DMS 273 (cell line): ENCODE measurements around the gene HSPA12A.
A peak's percentile ranks its signal among the peaks of the same experiment; 100 is the strongest.

Experiments
- DNase-seq: peaks from one replicate; lab custom pipeline; 2025; ENCODE audit not compliant: unreplicated experiment; lab: John Stamatoyannopoulos, UW

Gene HSPA12A

GRCh38 chr10:116771101-116771958 lies 29.0 kb upstream of the HSPA12A start:
- DNase-seq = no peak

DNA sequence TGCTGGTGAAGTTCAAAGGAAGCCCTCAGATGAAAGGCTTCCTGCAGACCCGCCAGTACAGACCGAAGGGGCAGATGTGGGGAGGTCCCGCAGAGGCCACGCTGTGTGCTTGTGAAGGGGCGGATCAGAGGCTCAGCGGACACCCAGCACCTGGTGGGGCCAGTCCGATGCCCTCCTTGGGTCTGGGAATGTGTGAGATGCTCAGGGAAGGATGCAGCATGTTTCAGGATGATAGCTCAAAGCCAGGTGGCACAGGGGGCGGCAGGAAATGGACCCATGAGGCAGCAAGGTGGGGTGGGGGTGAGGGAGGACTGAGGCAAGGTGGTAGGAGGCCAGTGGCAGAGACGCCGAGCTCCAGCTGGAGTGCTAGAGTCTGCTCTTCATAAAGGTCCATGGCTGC lies 27.9 kb upstream of the HSPA12A start:
- DNase-seq = no peak

GRCh38 chr10:116769791-116770190 lies 27.4 kb upstream of the HSPA12A start:
- DNase-seq = no peak

- no peak for DNase-seq
Observed at GRCh38 chr10:116769368-116769767, 27.0 kb upstream of the HSPA12A start.

DNA sequence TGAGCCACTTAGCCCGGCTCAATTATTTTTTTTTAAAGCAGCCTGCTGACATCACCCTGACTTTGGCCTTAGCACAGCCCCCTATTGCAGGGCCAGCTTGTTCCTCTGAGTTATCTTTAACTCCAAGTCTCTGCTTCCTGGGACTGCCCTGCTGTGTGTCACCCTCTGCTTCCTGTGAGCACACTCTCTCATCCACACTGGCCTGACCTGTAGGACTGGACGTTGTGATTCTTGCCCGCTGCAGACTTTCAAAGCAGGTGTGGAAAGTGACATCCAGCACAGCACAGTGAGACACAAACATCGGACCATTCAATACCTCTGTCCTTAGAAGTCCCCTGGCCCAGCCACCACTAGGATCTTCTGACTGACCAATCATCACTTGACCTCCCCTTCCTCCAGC lies 26.4 kb upstream of the HSPA12A start:
- no peak for DNase-seq

DNA sequence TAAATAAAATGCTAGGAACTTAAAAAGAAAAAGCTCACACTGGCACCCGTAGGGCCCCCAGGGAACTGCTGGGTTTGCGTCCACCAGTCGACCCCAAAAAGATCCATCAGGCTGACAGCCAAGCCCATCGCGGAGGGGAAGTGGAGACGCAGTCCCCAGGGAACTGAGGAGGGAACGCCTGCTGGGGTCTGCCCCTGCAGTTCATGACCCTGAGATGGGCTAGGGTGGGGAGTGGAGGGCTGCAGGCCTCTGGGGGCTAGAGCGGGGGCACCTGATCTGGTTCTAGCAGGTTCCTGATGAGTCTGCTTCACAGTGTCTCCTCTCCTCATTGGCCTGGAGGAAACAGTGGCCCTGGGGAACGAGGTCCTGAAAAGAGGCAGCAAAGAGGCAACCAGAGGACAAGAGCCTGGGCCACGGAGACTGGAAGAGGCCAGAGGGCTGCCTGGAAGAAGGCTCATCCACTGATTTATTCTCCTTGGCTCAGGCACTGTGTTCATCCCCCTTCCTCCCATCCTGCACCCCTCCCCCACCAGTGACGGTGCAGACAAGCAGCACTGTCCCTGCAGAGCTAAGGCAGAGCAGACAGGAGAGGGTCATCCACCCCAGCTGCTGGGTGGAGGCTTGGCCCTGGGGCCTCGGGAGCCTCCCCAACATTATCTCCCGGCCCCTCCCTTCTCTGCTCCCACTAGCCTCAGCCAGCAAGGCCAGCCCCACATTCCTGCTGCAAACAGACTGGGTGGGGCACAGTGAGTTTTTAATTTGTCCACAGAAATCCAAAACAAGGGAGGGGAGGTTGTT lies 24.7 kb upstream of the HSPA12A start:
- DNase-seq = no peak

DNA sequence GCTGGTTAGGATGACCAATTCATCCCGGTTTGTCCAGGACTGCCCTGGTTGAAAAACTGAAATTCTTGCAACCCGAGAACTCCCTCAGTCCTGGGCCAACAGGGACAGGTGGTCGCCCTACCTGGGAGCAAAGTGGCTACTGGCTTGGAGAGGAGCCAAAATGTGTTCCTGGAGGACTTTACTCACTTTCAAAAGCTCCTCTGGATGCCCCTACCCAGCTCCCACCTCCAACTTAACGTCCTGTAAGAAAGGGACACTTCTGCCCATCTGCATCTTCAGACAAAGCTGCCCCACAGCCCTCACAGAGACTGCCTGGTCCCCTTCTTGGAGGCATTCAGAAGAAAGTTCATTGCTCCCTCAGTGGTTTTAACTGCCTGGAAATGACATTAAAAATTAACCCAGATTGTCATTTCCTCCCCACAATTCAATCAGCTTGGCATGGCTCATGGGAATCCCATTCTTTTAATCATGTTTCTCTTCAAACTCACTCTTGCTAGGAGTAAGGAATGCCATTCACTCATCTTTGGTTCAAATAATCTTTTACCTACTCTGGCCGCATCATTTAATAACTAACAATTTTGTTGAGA lies 24.0 kb upstream of the HSPA12A start:
- DNase-seq = peak; percentile 21

DNA sequence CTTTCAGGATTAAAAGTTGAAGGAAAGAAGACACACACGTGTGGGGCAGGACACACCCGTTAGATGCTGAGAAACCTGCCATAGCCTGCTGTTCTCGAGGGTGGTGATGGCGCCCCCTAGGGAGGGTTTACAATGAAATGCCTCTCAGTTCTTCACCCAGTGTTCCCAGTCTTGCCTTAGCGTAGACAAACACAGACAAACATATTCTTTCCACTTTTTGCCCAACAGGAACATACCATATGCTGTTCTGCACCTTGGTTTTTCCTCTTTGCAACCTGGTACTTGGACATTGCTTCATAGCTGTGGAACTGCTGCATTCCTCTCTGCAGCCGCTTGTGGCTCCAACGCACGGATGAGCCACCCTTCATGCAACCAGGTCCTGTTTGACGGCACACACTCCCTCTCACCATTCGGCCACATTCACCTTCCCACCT lies 23.3 kb upstream of the HSPA12A start:
- peak; percentile 73 for DNase-seq

DNA sequence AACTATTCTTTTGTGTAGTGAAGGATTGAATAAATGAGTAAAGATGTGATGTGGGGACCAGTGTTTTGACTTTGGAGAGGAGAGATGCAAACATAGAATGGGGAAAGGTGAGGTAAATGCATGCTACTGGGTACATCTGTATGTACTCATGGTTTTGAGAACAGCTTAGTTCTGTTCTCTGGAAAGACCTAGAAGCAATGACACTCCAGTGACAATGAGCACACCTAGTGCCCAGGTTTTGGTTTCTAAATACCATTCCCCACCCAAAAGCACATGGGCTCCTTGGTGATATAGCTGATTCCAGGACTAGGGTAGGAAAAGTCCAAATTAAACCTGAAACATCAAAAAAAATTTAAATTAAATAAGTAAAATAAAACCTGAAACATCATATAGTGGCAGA lies 22.6 kb upstream of the HSPA12A start:
- no peak for DNase-seq

DNA sequence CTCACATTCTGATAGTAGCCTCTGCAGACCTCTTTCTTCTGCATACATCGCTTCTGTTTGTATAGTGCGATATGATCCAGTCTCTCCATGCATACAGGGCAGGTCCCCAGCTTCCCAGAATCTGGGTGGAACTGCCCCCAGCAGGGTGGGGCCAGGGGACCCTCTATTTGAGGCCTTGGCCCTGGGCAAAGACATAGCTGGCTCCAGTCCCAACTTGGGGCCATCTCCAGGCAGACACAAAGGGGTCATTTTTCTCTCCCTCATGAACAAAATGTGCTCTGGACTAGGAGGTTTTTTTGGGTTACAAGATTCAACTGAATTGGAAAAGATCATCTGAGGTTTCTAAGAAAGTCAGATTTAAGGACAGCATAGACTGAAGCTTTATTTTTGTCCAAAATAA lies 21.1 kb upstream of the HSPA12A start:
- DNase-seq = no peak

DNA sequence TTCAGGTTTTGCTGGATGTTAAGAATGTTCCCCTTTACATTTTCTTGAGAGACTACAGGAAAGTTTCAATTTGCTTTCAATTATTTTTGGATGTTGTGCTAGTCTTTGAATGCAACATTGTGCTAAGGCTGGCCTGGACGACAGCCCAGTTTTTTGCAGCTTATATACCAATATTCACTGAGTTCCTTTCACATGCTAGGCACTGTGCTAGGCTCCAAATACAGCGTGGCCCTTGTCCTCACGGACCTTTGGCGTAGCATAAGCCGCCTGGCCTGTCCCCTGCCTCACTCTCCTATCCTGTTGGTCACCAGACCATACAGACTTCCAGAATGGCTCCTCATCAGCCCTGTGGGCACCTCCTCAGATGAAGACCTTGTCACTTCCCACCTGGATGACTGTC lies 19.5 kb upstream of the HSPA12A start:
- DNase-seq = no peak

- DNase-seq = no peak
Observed at GRCh38 chr10:116760919-116761318, 18.6 kb upstream of the HSPA12A start.

DNA sequence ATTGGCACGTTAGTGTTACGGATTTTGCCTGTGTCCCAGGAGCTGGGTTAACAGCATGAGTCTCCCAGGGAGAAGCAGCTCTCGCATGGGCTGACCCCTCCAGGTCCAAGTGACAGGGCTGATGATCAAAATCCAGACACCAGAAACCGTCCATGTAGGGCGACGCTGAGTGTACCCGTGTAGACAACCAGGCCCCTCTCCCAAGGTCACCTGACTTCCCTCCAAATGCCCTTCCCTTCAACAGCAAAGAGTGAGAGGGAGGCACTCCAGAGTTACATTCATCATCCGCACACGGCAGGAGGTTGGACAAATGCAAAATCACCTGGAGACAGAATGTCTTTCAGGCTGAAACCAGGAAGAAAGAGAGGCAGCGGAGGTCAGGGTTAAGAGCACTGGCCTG lies 14.9 kb upstream of the HSPA12A start:
- DNase-seq = no peak

DNA sequence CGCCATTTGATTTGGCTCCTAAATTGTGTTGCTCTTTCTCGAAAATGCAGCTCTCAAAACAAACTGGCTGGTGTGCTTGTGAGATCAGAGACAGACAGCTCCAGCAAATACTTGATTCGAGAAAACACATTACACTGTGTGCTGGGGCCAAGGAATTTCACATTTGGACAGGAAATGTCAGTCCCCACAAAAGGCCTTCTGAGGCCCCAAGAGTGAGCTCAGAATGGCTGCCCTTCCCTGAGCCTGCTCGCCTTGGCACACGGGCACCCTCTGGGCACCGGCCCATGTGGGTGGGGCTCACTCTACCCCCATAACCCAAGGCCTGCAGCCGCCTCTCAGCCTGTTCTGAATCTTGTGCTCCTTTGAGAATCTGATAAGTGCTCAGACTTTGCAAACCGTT lies 13.9 kb upstream of the HSPA12A start:
- DNase-seq = no peak

- peak; percentile 88 for DNase-seq
Observed at GRCh38 chr10:116753759-116754158, 11.4 kb upstream of the HSPA12A start.

DNA sequence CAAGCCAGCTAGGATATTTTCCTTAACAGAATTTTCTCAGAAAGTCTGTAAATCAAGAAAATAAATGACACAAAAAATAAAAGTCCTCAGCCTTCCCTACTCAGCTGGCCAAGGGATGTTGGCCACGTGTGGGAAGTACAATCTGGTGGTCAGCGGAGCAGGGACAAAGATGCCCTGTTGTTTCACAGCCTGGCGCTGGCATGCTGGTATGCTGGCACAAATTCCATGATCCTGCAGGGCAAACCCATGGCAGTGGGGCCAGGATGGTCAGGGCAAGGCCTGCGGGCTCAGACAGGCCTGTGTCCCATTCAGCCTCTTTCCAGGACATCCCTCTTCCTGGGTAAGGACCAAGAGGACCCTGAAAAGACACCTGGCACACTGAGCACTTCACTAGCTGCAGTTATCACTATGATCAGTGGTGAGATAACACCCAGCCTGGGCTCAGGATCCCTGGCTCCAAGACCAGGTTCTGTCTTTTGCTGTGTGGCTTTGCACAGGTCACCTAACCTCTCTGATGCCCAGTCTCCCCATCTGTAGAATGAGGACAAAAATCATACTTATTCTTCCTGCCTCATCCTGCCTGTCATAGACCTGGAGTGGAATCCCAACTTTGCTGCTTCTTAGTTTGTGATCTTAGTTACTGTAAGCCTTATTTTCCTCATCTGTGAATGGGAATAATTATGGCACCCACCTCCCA lies 10.8 kb upstream of the HSPA12A start:
- no peak for DNase-seq

DNA sequence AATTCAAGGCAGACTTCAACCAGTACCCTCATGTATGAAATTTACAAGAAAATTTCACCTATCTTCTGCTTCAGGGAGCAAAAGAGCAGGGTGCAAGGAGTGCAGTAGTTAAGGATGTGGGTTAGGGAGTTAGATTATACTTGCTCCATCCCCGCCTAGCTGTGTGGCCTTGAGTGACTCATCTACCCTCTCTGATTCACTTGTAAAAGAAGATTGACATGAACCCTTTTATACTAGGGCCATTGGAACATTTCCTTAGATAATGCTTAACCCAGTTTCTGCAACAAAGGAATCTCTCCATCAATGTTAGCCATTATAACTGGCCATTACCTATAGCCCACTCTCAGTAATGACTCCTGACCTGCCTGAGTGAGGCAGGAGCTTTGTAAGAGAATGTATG lies 10.2 kb upstream of the HSPA12A start:
- no peak for DNase-seq

- no peak for DNase-seq
Observed at GRCh38 chr10:116748471-116748870, 6.1 kb upstream of the HSPA12A start.

DNA sequence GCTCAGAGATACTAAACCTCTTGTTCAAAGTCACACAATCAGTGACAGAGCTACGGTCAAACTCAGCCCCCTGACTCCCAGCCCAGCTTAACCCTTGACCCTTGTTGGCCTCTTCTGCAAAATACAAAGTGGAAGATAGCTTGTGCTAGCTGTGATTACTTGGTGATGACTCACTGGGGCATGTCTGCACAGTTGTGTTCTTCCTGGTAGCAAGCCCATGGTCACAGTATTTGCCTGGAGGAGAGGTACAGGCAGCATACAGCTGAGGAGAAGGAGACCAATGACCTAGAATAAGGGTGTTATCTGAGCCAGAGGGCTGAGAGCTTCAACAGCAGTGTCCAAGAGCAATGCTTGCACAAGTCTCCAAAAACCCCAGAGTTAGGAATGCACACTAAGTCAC lies 5.7 kb upstream of the HSPA12A start:
- DNase-seq = no peak

- no peak for DNase-seq
Observed at GRCh38 chr10:116747325-116747724, 5.0 kb upstream of the HSPA12A start.

- no peak for DNase-seq
Observed at GRCh38 chr10:116744885-116745284, 2.5 kb upstream of the HSPA12A start.
